ENCODE results near the gene PXK.
A peak's percentile ranks its signal among the peaks of the same experiment; 100 is the strongest.

The PXK gene

DNA sequence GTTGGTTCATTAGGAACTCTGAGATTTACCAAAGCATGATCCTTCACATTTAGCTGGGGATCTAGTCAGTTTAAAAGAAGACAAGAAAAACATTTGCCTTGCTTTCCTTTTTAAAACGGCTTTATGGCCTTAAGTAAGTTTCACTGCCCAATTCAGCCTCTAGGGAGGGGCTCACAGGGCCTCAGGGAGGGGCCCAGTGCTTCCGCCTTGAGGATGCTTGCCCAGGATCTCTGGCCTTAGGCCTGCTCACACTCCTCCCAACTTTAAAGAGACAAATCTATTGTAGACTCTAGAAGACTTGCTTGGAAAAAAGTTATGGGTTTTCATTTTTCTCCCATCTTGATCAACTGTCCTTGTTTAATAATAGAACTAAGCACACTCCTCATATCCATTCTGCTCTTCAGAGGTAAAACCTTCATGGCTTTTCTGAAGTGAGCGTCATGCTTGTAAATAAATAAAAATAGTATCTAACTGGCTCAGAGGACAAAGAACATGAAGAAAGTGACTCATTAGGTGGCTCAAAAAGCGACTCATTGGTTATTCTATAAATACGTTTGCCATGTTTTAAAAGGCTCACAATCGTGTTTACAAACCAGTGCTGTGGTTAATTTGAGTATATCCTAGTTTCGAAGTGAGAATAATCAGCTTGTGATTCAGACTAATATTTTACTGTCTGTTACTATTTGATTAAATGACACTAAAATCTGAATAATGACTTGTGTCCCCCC, 87.3 kb downstream of the PXK start:
- Histone ChIP-seq H3K27me3 (ENCODE audit: control insufficient read depth in 1 of 2, insufficient read depth in 1 of 2, low read length in 2 of 2) (no peaks in the 10 kb centered on the region), H4K8ac (ENCODE audit: low read length) (no peak overlapping the region), H3K9me3 (ENCODE audit: control insufficient read depth, low read length) (no peaks in the 10 kb centered on the region), H2AK5ac (ENCODE audit: low read length, severe bottlenecking) (no peak overlapping the region), H3K79me1 (replicated peaks; ENCODE audit: low read length, poor library complexity, severe bottlenecking) (no peaks in the 10 kb centered on the region), H3K36me3 (ENCODE audit: control insufficient read depth in 1 of 2, insufficient read depth in 2 of 2, low read depth in 1 of 2, low read length in 2 of 2) (peaks cover 24 to 62% of the 10 kb centered on the region in 2 experiments), H2BK12ac (ENCODE audit: low read length in 2 of 2) (no peak overlapping the region), H2BK120ac (ENCODE audit: low read depth, low read length) (no peak overlapping the region), H3K4ac (ENCODE audit: low read depth in 1 of 2, low read length in 2 of 2) (no peak overlapping the region), H3K4me1 (ENCODE audit: control insufficient read depth, insufficient read depth, low read depth, low read length) (peaks cover 3% of the 10 kb centered on the region), H2BK5ac (ENCODE audit: low read depth, low read length, poor library complexity, severe bottlenecking) (no peak overlapping the region), H3K23ac (ENCODE audit: low read length in 2 of 2) (no peak overlapping the region), H3K4me3 (ENCODE audit: insufficient read depth in 1 of 2, low read depth in 1 of 2, low read length in 2 of 2) (peak overlapping the region in 1 of 2 experiments; percentile 10), H2AFZ (ENCODE audit: low read depth, low read length) (no peak overlapping the region), H4K91ac (ENCODE audit: low read length) (no peak overlapping the region), H3K18ac (ENCODE audit: low read depth in 1 of 2, low read length in 2 of 2) (no peak overlapping the region), H3K9ac (ENCODE audit: low read length) (peak overlapping the region; percentile 84), H2BK15ac (ENCODE audit: low read depth, poor library complexity, severe bottlenecking) (no peak overlapping the region), H3K14ac (ENCODE audit: low read length in 2 of 2) (no peak overlapping the region), H3K4me2 (ENCODE audit: low read length, poor library complexity, severe bottlenecking) (no peak overlapping the region), H3K27ac (ENCODE audit: low read length, poor library complexity, severe bottlenecking) (no peak overlapping the region)
- 70% methylated on average over 5 of the region's 7 CpGs for WGBS
- DNase-seq = peak; percentile 65

DNA sequence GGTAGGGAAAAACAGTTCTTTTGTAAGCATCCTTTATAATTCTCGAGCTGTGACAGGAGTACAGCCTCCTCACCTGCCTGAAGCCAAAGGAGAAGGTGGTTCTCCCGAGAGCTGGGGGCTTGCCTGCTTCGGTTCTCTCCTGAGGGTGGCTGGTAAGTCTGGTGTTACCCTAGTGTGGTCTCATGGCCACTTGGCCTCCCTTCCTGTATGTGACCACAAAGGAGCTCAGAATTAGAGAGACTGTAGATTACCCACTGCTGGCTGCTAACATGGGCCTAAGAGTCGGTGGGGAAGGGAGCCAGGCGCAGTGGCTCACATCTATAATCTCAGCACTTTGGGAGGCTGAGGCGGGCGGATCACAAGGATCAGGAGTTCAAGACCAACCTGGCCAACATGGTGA, 88.3 kb downstream of the PXK start:
- no peak overlapping the region for H3K14ac ChIP-seq (ENCODE audit: low read length in 2 of 2)
- no peaks in the 10 kb centered on the region for H3K9me3 ChIP-seq (ENCODE audit: control insufficient read depth, low read length)
- 81% methylated on average over 7 of the region's 7 CpGs for WGBS
- peaks cover 24 to 62% of the 10 kb centered on the region in 2 experiments for H3K36me3 ChIP-seq (ENCODE audit: control insufficient read depth in 1 of 2, insufficient read depth in 2 of 2, low read depth in 1 of 2, low read length in 2 of 2)
- peaks cover 3% of the 10 kb centered on the region for H3K4me1 ChIP-seq (ENCODE audit: control insufficient read depth, insufficient read depth, low read depth, low read length)
- no peak overlapping the region for H2BK5ac ChIP-seq (ENCODE audit: low read depth, low read length, poor library complexity, severe bottlenecking)
- H3K9ac ChIP-seq (ENCODE audit: low read length) = no peak overlapping the region
- H3K4me3 ChIP-seq (ENCODE audit: insufficient read depth in 1 of 2, low read depth in 1 of 2, low read length in 2 of 2) = no peak overlapping the region
- H3K4me2 ChIP-seq (ENCODE audit: low read length, poor library complexity, severe bottlenecking) = no peak overlapping the region
- H2BK12ac ChIP-seq (ENCODE audit: low read length in 2 of 2) = no peak overlapping the region
- no peak overlapping the region for H4K91ac ChIP-seq (ENCODE audit: low read length)
- H3K18ac ChIP-seq (ENCODE audit: low read depth in 1 of 2, low read length in 2 of 2) = no peak overlapping the region
- no peak overlapping the region for H2AK5ac ChIP-seq (ENCODE audit: low read length, severe bottlenecking)
- no peak overlapping the region for H2BK15ac ChIP-seq (ENCODE audit: low read depth, poor library complexity, severe bottlenecking)
- H2AFZ ChIP-seq (ENCODE audit: low read depth, low read length) = no peak overlapping the region
- H3K4ac ChIP-seq (ENCODE audit: low read depth in 1 of 2, low read length in 2 of 2) = no peak overlapping the region
- DNase-seq = no peak
- H3K79me1 ChIP-seq (replicated peaks; ENCODE audit: low read length, poor library complexity, severe bottlenecking) = no peaks in the 10 kb centered on the region
- H3K27me3 ChIP-seq (ENCODE audit: control insufficient read depth in 1 of 2, insufficient read depth in 1 of 2, low read length in 2 of 2) = no peaks in the 10 kb centered on the region
- no peak overlapping the region for H3K23ac ChIP-seq (ENCODE audit: low read length in 2 of 2)
- H3K27ac ChIP-seq (ENCODE audit: low read length, poor library complexity, severe bottlenecking) = no peak overlapping the region
- no peak overlapping the region for H2BK120ac ChIP-seq (ENCODE audit: low read depth, low read length)
- H4K8ac ChIP-seq (ENCODE audit: low read length) = no peak overlapping the region

- peaks cover under 1% of the 10 kb centered on the region for H3K79me1 ChIP-seq (replicated peaks; ENCODE audit: low read length, poor library complexity, severe bottlenecking)
- H2AFZ ChIP-seq (ENCODE audit: low read depth, low read length) = no peak overlapping the region
- no peaks in the 10 kb centered on the region for H3K9me3 ChIP-seq (ENCODE audit: control insufficient read depth, low read length)
- H3K4me1 ChIP-seq (ENCODE audit: control insufficient read depth, insufficient read depth, low read depth, low read length) = peaks cover 3% of the 10 kb centered on the region
- H2BK120ac ChIP-seq (ENCODE audit: low read depth, low read length) = no peak overlapping the region
- no peak overlapping the region for H3K9ac ChIP-seq (ENCODE audit: low read length)
- no peak overlapping the region for H3K4me3 ChIP-seq (ENCODE audit: insufficient read depth in 1 of 2, low read depth in 1 of 2, low read length in 2 of 2)
- no peak overlapping the region for H4K8ac ChIP-seq (ENCODE audit: low read length)
- no peak overlapping the region for H2AK5ac ChIP-seq (ENCODE audit: low read length, severe bottlenecking)
- H3K23ac ChIP-seq (ENCODE audit: low read length in 2 of 2) = no peak overlapping the region
- H3K27ac ChIP-seq (ENCODE audit: low read length, poor library complexity, severe bottlenecking) = no peak overlapping the region
- H3K4me2 ChIP-seq (ENCODE audit: low read length, poor library complexity, severe bottlenecking) = no peak overlapping the region
- H3K4ac ChIP-seq (ENCODE audit: low read depth in 1 of 2, low read length in 2 of 2) = no peak overlapping the region
- H2BK5ac ChIP-seq (ENCODE audit: low read depth, low read length, poor library complexity, severe bottlenecking) = no peak overlapping the region
- H3K27me3 ChIP-seq (ENCODE audit: control insufficient read depth in 1 of 2, insufficient read depth in 1 of 2, low read length in 2 of 2) = no peaks in the 10 kb centered on the region
- H3K14ac ChIP-seq (ENCODE audit: low read length in 2 of 2) = no peak overlapping the region
- H2BK12ac ChIP-seq (ENCODE audit: low read length in 2 of 2) = no peak overlapping the region
- 80% methylated on average over 8 of the region's 8 CpGs for WGBS
- DNase-seq = peak; percentile 32
- no peak overlapping the region for H2BK15ac ChIP-seq (ENCODE audit: low read depth, poor library complexity, severe bottlenecking)
- peaks cover 35 to 72% of the 10 kb centered on the region in 2 experiments for H3K36me3 ChIP-seq (ENCODE audit: control insufficient read depth in 1 of 2, insufficient read depth in 2 of 2, low read depth in 1 of 2, low read length in 2 of 2)
- no peak overlapping the region for H4K91ac ChIP-seq (ENCODE audit: low read length)
- H3K18ac ChIP-seq (ENCODE audit: low read depth in 1 of 2, low read length in 2 of 2) = no peak overlapping the region
Measured at GRCh38 chr3:58422756-58423325, 90.1 kb downstream of the PXK start.

DNA sequence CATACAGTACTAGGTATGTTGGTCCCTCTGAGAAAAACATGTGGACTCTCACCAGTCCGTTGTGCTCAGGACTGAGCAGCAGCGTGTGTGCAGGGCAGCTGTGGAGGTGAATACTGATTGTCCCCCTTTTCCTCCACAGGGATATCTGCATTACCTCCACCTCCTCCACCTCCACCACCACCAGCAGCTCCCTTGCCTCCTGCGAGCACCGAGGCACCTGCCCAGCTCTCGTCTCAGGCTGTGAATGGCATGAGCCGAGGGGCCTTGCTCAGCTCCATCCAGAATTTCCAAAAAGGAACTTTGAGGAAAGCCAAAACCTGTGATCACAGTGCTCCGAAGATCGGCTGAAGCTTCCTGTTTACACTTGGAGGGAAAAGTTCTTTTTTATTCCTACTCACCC, 91.9 kb downstream of the PXK start:
- H3K9ac ChIP-seq (ENCODE audit: low read length) = no peak overlapping the region
- H2BK12ac ChIP-seq (ENCODE audit: low read length in 2 of 2) = no peak overlapping the region
- H3K9me3 ChIP-seq (ENCODE audit: control insufficient read depth, low read length) = no peaks in the 10 kb centered on the region
- peaks cover 44 to 89% of the 10 kb centered on the region in 2 experiments for H3K36me3 ChIP-seq (ENCODE audit: control insufficient read depth in 1 of 2, insufficient read depth in 2 of 2, low read depth in 1 of 2, low read length in 2 of 2)
- H3K27me3 ChIP-seq (ENCODE audit: control insufficient read depth in 1 of 2, insufficient read depth in 1 of 2, low read length in 2 of 2) = no peaks in the 10 kb centered on the region
- no peak for DNase-seq
- H2BK15ac ChIP-seq (ENCODE audit: low read depth, poor library complexity, severe bottlenecking) = no peak overlapping the region
- H2AFZ ChIP-seq (ENCODE audit: low read depth, low read length) = no peak overlapping the region
- H2AK5ac ChIP-seq (ENCODE audit: low read length, severe bottlenecking) = no peak overlapping the region
- H4K91ac ChIP-seq (ENCODE audit: low read length) = no peak overlapping the region
- no peak overlapping the region for H3K4ac ChIP-seq (ENCODE audit: low read depth in 1 of 2, low read length in 2 of 2)
- H3K4me2 ChIP-seq (ENCODE audit: low read length, poor library complexity, severe bottlenecking) = no peak overlapping the region
- H3K18ac ChIP-seq (ENCODE audit: low read depth in 1 of 2, low read length in 2 of 2) = no peak overlapping the region
- H3K23ac ChIP-seq (ENCODE audit: low read length in 2 of 2) = no peak overlapping the region
- H3K4me1 ChIP-seq (ENCODE audit: control insufficient read depth, insufficient read depth, low read depth, low read length) = peaks cover 4% of the 10 kb centered on the region
- 75% methylated on average over 8 of the region's 8 CpGs for WGBS
- H3K27ac ChIP-seq (ENCODE audit: low read length, poor library complexity, severe bottlenecking) = no peak overlapping the region
- peaks cover 6% of the 10 kb centered on the region for H3K79me1 ChIP-seq (replicated peaks; ENCODE audit: low read length, poor library complexity, severe bottlenecking)
- no peak overlapping the region for H2BK5ac ChIP-seq (ENCODE audit: low read depth, low read length, poor library complexity, severe bottlenecking)
- H2BK120ac ChIP-seq (ENCODE audit: low read depth, low read length) = no peak overlapping the region
- peak overlapping the region; percentile 30 for H4K8ac ChIP-seq (ENCODE audit: low read length)
- no peak overlapping the region for H3K4me3 ChIP-seq (ENCODE audit: insufficient read depth in 1 of 2, low read depth in 1 of 2, low read length in 2 of 2)
- H3K14ac ChIP-seq (ENCODE audit: low read length in 2 of 2) = no peak overlapping the region

All from mesenchymal stem cell (in vitro differentiated cells and primary cell).